ENCODE results near the gene XIRP2. TPM values are rescaled to one million over a fixed set of nuclear protein-coding genes. Genes with fewer than 3 reads are reported as not detected.

XIRP2 gene
- total RNA-seq, 2 donors from 2014 or later: not detected

GRCh38 chr2:166867874-166868514 lies 20.3 kb upstream of the XIRP2 start:
- Histone ChIP-seq H3K4me1 (ENCODE audit: control insufficient read depth in 1 of 2, low read depth in 2 of 2) (no peaks in the 10 kb centered on the region), H3K27me3 (replicated peaks; ENCODE audit: insufficient read depth) (no peaks in the 10 kb centered on the region), H3K9me3 (no peaks in the 10 kb centered on the region), H3K27ac (no peak overlapping the region), H3K36me3 (no peaks in the 10 kb centered on the region), H3K4me3 (no peak overlapping the region)
- no peak for TF ChIP-seq CTCF (IDR thresholded peaks at IDR 0.05)
- no peak for ATAC-seq (ENCODE audit: insufficient number of reproducible peaks, low FRiP score, low read depth)
- DNase-seq (ENCODE audit: low spot score): no peak

GRCh38 chr2:166870346-166870745 lies 17.9 kb upstream of the XIRP2 start:
- Histone ChIP-seq H3K4me3 (no peak overlapping the region), H3K36me3 (no peaks in the 10 kb centered on the region), H3K9me3 (no peaks in the 10 kb centered on the region), H3K27me3 (replicated peaks; ENCODE audit: insufficient read depth) (no peaks in the 10 kb centered on the region), H3K27ac (no peak overlapping the region), H3K4me1 (ENCODE audit: control insufficient read depth in 1 of 2, low read depth in 2 of 2) (no peaks in the 10 kb centered on the region)
- ATAC-seq (ENCODE audit: insufficient number of reproducible peaks, low FRiP score, low read depth): no peak
- TF ChIP-seq CTCF (IDR thresholded peaks at IDR 0.05): no peak
- DNase-seq (ENCODE audit: low spot score): no peak

- Histone ChIP-seq H3K9me3 (no peaks in the 10 kb centered on the region), H3K27ac (no peak overlapping the region), H3K36me3 (no peaks in the 10 kb centered on the region), H3K27me3 (replicated peaks; ENCODE audit: insufficient read depth) (no peaks in the 10 kb centered on the region), H3K4me3 (no peak overlapping the region), H3K4me1 (ENCODE audit: control insufficient read depth in 1 of 2, low read depth in 2 of 2) (no peaks in the 10 kb centered on the region)
- no peak for DNase-seq (ENCODE audit: low spot score)
- TF ChIP-seq CTCF (IDR thresholded peaks at IDR 0.05): no peak
- no peak for ATAC-seq (ENCODE audit: insufficient number of reproducible peaks, low FRiP score, low read depth)
Measured at GRCh38 chr2:166881177-166881576, 7.1 kb upstream of the XIRP2 start.

- ATAC-seq (ENCODE audit: insufficient number of reproducible peaks, low FRiP score, low read depth) (no peak), DNase-seq (ENCODE audit: low spot score) (no peak)
- H3K4me1 ChIP-seq (ENCODE audit: control insufficient read depth in 1 of 2, low read depth in 2 of 2): no peaks in the 10 kb centered on the region
- H3K9me3 ChIP-seq: no peaks in the 10 kb centered on the region
- no peaks in the 10 kb centered on the region for H3K36me3 ChIP-seq
- H3K27me3 ChIP-seq (replicated peaks; ENCODE audit: insufficient read depth): no peaks in the 10 kb centered on the region
- no peak overlapping the region for H3K4me3 ChIP-seq
- TF ChIP-seq CTCF (IDR thresholded peaks at IDR 0.05): no peak
- H3K27ac ChIP-seq: no peak overlapping the region
Measured at GRCh38 chr2:166882851-166883250, 5.4 kb upstream of the XIRP2 start.

- Histone ChIP-seq H3K9me3 (no peaks in the 10 kb centered on the region), H3K27ac (no peak overlapping the region), H3K36me3 (no peaks in the 10 kb centered on the region), H3K4me3 (no peak overlapping the region), H3K4me1 (ENCODE audit: control insufficient read depth in 1 of 2, low read depth in 2 of 2) (peaks cover 0 to 4% of the 10 kb centered on the region in 2 donors), H3K27me3 (replicated peaks; ENCODE audit: insufficient read depth) (no peaks in the 10 kb centered on the region)
- DNase-seq (ENCODE audit: low spot score) (no peak), ATAC-seq (ENCODE audit: insufficient number of reproducible peaks, low FRiP score, low read depth) (no peak)
- no peak for TF ChIP-seq CTCF (IDR thresholded peaks at IDR 0.05)
Measured at GRCh38 chr2:166891727-166892126, 3.4 kb downstream of the XIRP2 start.

All from thoracic aorta (tissue), 2 donors.